Fibroblast of the aortic adventitia (primary cell): ENCODE measurements around the gene ALDH8A1. TPM values are rescaled to one million over a fixed set of nuclear protein-coding genes. Genes with fewer than 3 reads are reported as not detected.

ENCODE experiments used
- DNase-seq: peaks from one replicate; pipeline ENCODE4 v3.0.0-alpha.2; 2010; ENCODE audit warnings: low read depth
- H3K4me3 ChIP-seq: 2 replicates; pipeline ENCODE4 v1.5.1; 2011; ENCODE audit warnings: low read depth, mild to moderate bottlenecking, control low read depth, low read length, moderate library complexity
- CTCF ChIP-seq: IDR thresholded peaks from 2 replicates; pipeline ENCODE4 v1.5.1; 2011; ENCODE audit warnings: mild to moderate bottlenecking, low read length, control low read depth, inconsistent platforms; ENCODE audit not compliant: insufficient read depth
- total RNA-seq: library from RNA; depleted of rRNA; stranded (reverse); fragments of >200 nt; gene quantifications from 2 replicates; pipeline ENCODE4 v1.2.3, GENCODE V29; 2012; ENCODE audit warnings: low replicate concordance

The ALDH8A1 gene
- total RNA-seq, 1 donor, result 0.09 TPM

- H3K4me3 ChIP-seq, result no peak overlapping the region
- TF ChIP-seq CTCF, result no peak
- no peak for DNase-seq
Measured at GRCh38 chr6:134964451-134965203, 14.7 kb upstream of the ALDH8A1 start.

- no peak for TF ChIP-seq CTCF
- no peak overlapping the region for H3K4me3 ChIP-seq
- no peak for DNase-seq
Measured at GRCh38 chr6:134962421-134962820, 12.5 kb upstream of the ALDH8A1 start.

- no peak overlapping the region for H3K4me3 ChIP-seq
- no peak for TF ChIP-seq CTCF
- no peak for DNase-seq
Measured at GRCh38 chr6:134961366-134961765, 11.5 kb upstream of the ALDH8A1 start.

GRCh38 chr6:134959603-134960002 lies 9.7 kb upstream of the ALDH8A1 start:
- TF ChIP-seq CTCF, result no peak
- DNase-seq, result no peak
- no peak overlapping the region for H3K4me3 ChIP-seq

GRCh38 chr6:134956676-134957075 lies 6.8 kb upstream of the ALDH8A1 start:
- no peak overlapping the region for H3K4me3 ChIP-seq
- no peak for DNase-seq
- no peak for TF ChIP-seq CTCF

GRCh38 chr6:134956032-134956431 lies 6.1 kb upstream of the ALDH8A1 start:
- no peak overlapping the region for H3K4me3 ChIP-seq
- DNase-seq, result no peak
- no peak for TF ChIP-seq CTCF
